HG03520 (cell line): ENCODE measurements around the gene COBLL1.
"Not testable (repeated sequence)": the region's sequence is repeated elsewhere in the genome, so short reads cannot be mapped to it uniquely, and the experiment has no call there.

Experiments used
- ATAC-seq: cut with Tn5 transposase; IDR thresholded peaks from one replicate; pipeline ENCODE4 v1.9.1; 2021; ENCODE audit warnings: mild to moderate bottlenecking, moderate library complexity; ENCODE audit not compliant: unreplicated experiment

COBLL1 gene

DNA sequence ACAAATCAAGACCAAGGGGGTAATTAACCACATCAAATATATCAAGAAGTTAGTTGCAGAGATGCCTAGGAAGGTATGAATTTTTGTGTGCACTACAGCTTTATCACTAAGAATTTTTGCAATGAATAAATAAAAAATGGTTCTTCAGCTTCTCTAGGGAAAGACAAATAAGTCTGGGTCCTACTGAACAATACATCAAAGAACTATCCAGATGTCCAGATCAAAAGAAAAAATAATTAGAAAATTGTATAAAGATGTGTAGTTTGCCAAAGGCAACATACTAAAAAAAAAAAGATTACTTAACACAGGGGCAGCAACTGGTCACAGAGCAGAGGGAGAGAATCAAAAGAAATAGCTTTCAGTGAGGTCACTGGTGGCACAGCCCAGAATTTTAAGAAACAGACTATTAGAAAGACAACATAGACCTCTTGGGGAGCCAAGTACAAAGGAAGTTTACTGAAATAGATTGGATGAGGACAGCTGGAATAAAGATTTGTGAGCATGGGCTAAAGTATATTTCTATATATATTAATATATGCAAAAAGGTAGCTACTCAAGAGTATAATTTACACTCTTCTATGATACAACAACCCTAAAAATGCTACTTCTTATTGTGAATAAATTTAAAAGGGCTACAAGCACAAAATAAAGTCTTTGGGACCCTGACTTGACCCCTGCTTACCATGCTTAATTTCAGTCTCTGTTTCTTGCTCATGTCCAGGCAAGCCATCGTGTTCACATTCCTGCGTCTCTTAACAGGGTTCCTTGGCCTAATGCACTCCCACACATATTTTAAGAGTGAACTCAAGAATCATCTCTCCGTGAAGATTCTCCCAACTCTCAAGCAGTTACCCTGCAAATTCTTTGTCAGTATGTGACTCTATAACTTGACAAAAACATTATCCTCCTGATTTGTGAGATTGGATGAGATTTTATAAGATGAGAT is 121.4 kb downstream of the COBLL1 start:
- ATAC-seq: no peak

DNA sequence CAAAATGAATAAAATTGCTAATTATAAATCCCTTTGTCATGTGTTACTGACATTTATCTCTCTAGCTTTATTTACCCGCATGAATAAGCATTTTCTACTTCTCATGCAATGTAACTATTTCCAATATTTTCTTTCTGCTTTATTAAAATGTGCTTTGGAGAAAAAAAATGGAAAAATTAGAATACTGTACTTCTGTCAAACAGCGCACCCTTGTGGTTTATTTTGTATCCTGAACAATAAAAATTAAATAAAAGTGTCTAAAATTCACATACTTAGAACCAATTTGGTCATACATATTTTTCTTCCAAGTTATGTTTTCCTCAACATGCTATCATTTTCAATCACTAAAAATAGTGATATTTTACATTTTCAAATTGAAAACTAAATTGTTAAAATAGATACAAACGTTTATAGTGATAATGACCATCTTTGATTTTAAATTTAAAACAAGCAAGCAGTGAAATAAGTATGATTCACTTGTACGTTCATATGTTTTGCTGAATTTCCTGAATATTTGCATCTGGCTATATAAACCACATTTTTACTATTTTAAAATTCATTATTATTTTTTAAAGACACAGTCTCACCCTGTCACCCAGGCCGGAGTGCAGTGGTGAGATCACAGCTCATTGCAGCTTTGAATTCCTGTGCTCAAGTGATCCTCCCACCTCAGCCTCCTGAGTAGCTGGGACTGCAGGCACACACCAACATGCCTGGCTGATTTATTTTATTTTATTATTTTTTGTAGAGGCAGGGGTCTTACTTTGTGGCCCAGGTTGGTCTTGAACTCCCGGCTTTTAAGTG is 124.4 kb downstream of the COBLL1 start:
- no peak for ATAC-seq

DNA sequence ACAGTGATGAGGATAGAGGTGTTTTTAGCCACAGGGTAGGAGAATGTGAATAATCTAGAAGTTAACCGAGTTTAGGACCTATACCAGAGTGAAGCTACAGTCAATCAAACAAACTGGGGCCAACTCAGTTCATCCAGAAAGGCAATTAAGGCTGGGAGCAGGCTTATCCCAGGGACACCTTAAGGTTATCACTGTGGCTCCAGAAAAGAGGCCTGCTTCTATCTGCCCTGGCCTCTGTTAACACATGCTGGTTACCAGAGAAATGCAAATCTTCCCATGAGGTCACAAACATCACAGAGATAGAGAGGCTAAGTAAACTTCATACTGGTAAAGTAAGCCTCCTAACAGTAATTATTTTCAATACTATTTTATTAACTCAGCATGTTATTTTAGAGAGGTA is 127.2 kb downstream of the COBLL1 start:
- ATAC-seq: no peak

DNA sequence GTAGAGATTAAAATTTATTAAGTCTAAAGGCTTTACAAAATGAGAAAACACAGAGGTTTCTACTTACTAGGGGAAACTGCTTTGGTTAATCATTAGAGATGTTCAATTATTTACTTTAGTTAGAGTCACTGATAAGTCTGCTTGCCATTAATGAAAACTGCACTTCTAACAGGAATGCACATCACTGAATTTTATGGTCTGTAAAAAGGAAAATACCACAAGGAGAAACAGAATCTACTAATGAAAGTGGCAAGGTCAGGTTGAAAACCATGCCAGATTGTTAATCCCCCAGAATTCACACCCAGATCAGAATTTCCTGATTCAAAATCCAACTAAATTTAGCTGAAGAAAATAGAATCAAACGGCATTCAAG is 129.9 kb downstream of the COBLL1 start:
- no peak for ATAC-seq

DNA sequence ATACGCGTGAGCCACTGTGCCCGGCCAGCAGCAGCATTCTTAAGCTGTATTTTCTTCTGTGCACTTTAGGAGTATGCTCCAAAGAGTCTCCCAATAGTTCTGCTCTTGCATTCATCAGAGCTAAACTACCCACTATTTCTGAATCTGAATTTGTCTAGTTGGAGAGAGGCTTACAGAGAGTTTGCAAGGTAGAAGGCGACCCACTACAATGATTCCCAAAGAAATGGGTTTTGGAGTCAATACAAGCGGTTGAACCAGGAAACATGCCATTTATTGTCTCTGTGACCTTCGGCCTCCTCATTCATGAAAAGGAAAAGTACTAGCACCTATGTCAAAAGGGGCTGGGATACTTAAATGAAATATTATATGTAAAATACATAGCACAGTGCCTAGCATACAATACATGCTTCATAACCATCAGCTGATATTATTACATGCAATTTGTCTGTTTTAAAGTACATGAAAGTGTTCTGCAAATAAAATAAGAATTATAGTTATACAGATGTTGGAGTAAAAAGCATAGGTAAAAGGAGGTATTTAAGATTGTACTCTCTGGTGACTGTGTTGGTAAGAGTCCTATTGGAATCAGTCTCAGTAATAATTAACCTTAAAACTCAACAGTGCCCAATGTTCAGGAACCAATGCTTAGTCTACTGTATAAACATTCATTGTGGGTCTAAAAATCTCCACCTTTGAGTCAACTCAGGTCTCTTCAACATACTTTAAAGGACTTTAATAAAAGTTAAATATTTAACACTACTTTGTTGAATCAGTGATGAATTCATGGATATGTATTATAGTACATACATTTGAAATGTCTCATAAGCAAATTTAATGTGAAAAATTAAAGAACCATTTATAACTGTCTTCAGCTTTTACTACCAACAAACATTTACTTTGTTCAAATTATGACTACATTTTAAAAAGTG is 130.5 kb downstream of the COBLL1 start:
- ATAC-seq: no peak

DNA sequence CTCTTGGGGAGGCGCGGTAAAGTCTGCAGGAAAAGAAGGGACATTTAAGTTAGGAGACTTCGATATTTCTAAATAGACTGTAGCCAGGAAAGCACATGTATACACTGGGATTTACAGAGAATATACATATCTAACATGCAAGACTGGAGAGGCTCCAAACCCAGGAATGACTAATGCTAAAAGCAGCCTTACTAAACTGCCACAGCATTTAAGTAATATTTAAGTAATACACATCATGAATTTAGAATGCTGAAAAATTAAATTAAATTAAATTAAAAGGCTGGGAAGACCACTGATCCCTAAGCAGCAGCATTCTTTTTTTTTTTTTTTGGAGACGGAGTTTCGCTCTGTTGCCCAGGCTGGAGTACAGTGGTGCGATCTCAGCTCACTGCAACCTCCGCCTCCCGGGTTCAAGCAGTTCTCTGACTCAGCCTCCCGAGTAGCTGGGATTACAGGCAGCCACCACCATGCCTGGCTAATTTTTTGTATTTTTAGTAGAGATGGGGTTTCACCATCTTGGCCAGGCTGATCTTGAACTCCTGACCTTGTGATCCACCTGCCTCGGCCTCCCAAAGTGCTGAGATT is 131.3 kb downstream of the COBLL1 start:
- not testable (repeated sequence) for ATAC-seq

DNA sequence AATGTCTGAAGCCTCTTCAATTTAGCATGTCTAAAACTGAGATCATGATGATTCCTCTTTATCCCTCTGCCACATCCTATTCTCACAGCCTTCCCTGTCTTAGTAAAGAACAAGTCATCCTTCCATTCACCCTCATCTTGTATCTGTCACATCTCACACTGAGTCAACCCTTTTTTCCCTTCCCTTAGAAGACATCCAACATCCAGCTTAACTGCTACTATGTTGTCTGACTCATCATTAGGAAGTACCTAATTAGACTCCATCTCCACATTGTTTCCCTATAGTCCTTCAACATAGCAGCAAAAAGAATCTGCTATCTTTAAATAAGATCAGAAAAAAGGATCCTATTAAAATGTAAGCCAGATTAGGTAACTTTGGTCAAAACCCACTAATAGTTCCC is 135.1 kb downstream of the COBLL1 start:
- ATAC-seq: no peak

DNA sequence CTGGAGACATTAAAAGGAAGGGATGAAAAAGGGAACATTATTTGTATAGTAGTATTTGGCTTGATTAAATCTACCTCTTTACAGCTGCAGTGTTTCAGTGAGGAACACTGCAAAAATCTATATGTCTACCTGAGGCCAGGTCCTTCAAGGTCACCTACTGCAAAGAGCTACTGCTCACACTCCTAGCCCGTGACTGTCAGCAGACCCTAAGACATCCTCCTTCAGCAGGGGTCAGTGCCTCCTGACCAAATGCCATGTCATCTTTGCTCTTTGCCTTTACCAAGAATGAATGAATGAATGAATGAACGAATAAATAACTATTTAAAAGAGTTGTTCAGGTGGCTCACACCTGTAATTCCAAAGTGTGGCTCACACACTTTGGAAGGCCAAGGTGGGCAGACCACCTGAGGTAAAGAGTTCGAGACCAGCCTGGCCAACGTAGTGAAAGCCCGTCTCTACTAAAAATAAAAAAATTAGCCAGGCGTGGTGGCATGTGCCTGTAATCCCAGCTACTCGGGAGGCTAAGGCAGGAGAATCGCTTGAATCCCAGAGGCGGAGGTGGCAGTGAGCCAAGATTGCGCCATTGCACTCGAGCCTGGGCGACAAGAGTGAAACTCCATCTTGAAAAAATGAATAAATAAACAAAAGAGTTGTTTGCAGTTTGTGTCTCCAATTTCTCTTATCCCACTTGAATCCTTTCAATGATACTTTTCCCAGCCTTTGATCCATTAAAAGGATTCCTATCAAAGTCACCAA is 136.0 kb downstream of the COBLL1 start:
- no peak for ATAC-seq

DNA sequence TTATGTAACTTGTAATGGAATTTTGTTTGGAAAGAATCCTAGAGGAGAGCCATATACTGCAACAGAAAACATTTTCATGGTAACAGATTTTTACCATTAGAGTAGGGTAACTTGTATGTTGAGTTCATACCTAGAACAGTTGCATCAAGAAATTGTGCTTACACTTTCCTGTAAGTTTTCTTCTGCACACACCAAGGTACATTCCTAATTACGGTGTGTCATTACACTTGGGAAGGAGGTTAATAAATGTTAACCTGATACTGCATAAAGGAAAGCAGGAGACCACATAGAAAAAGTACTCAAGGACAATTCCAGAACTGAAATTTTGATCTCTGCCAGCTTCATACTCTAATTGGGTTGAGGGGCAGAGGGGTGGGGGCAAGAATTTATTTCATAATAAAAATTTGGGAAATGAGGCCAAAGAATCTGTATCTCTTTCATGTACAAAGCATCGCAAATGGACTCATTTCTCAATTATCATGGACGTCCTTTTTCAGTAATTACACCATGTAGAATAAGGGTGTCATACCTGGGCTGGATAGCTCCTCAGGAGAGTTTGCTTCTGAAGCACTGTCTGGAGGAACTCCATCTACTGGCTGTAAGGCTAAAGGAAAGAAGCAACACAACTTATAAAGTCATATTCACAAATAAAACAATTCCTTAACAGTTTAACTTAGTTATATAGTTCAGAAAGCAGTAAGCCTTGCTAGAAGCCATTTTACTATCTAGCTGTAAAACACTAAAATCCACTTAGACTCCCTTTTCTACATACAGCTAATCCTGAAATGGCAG is 137.5 kb downstream of the COBLL1 start:
- ATAC-seq: no peak

DNA sequence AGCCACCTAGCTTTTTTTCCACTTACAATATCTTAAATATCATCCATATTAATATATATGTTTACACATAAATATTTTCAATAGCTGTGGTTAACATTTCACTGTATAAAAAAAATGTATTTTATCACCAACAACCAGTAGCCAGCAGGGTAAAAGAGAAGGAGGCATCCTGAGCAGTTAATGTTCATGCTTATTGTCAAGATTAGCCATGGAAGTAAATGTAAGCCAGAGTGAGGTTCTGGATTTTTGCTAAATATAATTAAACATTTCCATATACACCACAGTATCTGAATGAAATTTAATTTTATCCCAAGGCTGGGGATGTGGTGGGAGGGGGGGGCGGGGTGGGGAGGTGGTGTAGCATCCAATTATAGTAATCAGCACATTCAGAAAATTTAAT is 140.1 kb downstream of the COBLL1 start:
- ATAC-seq: no peak

DNA sequence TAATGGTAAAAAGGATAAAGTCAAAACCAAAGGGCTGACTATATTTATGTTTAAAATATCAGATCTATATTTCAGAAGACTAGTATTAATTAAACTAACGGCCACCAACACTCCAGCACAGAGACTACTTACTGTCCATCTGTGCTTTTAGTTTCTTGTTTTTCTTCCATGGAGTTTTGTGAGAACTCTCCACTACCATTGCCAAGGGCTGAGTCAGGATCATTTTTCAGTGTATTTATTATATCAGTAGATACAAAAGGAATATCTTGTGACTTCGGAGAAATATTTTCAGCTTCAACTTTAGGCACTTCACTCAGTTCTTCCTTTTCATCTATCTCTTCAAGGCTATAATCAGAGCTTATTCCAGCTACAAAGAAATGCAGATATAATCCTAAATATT is 141.2 kb downstream of the COBLL1 start:
- ATAC-seq: no peak

DNA sequence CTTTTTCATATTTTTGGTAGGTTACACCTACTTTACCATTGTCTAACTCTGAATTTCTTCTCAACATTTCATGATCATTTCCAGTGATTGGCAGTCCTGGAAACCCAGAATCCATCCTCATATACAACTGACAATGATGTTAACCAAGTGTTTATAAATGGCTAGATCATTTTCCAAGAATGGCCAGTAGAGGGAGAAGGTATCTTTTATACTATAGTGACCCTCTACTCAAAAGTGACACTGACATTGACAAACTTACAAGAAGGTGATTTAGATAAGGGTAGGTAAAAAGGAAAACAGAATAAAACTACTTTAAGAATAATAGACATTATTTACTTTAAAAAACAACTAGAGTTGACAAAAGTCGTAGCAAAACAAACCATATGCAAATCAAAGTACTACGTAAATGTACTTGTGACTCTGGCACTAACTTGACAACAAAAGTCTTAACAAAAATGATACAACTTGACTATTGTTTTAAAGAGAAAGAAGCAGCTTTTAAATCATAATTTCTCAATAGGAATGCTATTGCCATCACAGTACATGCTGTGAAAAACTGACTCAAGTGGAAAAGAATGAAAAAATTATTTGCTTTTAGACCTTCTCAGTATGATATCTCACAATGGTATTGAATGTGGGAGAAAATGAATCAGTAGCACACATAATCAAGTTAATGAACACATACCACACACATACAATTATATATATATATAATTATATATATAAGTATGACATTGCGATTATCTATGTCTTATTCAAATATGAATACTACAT is 143.7 kb downstream of the COBLL1 start:
- ATAC-seq: no peak

DNA sequence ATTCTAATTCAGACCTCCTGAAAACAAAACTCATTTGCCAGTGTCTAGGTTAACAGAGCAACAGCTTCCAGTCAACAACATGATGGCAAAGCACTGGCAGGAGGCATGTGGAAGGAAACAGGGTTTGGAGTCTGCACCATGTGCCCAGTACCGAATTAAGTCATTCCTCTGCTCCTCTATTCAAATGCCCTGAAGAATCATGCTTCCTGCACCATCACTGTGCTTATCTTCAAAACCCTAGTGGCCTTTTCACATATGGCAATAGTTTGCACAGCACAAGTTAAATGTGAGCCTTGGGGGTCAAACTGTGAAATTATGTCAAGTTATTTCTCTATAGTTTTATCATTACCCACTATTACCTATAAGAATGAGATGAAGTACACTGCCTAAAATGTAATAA is 145.0 kb downstream of the COBLL1 start:
- ATAC-seq: no peak

DNA sequence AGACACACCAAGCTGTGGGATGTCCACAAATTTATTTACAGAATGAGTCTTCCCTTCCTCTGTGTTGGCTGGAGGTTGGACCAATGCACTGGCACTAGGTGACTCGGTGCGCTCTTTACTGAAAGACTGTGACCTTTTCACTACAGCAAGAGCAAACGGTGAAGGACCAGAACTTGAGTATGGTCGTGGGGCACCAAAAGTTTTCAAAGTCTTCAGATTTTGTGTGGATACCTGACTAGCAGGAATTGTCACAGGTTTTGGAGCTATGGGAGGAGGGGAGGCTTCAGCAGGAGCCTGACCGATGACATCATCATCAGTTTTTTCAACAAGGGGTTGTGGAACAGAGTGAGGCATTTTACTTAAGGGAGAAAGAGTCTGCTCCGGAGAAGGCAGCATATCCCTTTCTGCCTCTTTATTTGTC is 147.3 kb downstream of the COBLL1 start:
- no peak for ATAC-seq

DNA sequence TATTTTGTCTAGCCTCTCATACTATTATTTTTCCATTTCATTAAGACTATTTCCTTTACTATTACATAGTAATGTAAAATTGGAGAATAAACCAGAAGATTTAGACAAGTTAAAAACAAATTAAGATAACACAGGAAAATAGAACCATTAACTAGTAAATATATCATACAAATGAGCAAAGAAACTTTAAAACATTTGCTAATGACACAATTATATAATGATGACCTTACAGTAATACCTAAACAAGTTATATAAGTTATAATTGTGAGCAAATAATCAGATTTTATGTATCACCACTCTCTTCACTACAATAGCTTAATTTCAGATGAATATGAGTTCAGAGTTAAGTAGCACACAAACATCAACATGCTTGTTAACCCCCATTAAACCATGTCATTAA is 147.8 kb downstream of the COBLL1 start:
- no peak for ATAC-seq

DNA sequence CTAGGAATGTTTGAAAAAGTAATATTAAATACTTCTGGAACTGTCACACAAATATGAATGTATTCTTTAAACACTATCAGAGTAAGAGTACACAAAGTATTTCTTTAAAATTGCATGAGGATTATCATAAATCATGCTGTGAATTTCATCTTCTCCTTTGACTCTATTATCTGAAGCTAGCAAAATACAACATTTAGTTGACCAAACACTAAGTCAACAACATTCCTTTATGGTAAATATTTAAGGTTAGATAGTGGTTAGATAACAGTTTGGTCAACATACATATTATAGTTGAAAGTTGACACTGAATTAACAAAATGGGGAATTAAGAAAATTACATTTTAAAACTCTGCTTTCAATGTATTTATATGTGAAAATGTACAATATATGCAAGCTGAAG is 148.2 kb downstream of the COBLL1 start:
- no peak for ATAC-seq

DNA sequence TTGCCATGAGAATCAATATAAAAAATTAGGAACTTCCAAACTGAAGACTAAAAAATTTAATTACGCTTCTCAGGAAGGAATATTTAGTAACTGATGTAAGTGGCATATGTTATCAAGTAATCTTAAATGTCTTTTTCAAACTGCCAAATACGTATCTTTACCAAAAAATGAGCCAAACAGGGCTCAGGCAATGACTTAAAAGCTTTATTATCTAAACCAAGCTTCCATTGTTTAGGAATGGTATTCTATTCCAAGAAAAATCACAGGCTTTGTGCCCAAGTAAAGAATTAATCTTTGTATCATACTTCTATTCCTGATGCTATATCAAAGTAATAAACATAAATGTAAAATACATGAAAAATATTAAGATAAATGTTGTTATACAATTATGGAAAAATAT is 148.7 kb downstream of the COBLL1 start:
- no peak for ATAC-seq

DNA sequence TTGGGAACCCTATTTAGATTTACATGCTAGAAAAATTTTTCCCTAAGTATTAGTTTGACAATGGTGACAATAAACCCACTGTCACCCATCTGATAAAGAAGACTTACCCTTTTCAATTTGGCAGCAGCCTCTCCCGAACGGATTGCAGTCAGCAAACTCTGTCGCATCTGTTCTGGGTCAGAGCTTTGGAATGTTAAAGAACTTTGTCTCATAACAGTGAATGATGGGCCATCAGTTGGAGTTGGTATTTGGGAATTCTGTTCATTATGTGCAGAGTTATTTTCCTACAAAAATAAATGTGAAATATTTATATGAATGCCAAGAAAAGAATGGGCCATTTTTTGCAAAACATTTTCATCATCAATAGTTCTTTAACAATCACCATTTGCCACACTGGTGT is 149.5 kb downstream of the COBLL1 start:
- no peak for ATAC-seq
